ENCODE results near the gene TMEM178B.

DNA sequence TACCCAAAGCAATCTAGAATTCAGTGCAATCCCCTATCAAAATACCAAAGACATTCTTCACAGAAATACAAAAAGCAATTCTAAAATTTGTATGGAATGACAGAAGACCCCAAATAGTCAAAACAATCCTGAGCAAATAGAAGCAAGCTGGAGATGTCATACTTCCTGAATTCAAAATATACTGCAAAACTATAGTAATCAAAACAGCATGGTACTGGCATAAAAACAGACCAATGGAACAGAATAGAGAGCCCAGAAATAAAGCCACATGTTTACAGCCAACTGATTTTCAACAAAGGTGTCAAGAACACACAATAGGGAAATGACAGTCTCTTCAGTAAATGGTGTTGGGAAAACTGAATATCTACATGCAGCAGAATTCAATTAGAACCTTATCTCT is 353.3 kb downstream of the TMEM178B start:
- TF ChIP-seq STAT5A (IDR thresholded peaks at IDR 0.05; ENCODE audit: borderline replicate concordance, low read length) (no peak), ELF1 (tag; IDR thresholded peaks at IDR 0.05) (no peak), PHF8 (IDR thresholded peaks at IDR 0.05; ENCODE audit: borderline replicate concordance, low read length) (no peak), RBM22 (IDR thresholded peaks at IDR 0.05; ENCODE audit: low read depth, low read length, poor library complexity, severe bottlenecking) (no peak), ZNF766 (CRISPR knock-in tag; conservative IDR thresholded peaks at IDR 0.05) (no peak), TBL1XR1 (IDR thresholded peaks at IDR 0.05; ENCODE audit: low read length in 2 of 2) (no peak), SP2 (IDR thresholded peaks at IDR 0.05; ENCODE audit: extremely low read depth, low read depth, low read length, poor library complexity, severe bottlenecking) (no peak), CHCHD3 (CRISPR knock-in tag; IDR thresholded peaks at IDR 0.05) (no peak), TCF7L2 (IDR thresholded peaks at IDR 0.05; ENCODE audit: low read depth, low read length) (no peak)
- TF ChIP-seq, protein P1, sequence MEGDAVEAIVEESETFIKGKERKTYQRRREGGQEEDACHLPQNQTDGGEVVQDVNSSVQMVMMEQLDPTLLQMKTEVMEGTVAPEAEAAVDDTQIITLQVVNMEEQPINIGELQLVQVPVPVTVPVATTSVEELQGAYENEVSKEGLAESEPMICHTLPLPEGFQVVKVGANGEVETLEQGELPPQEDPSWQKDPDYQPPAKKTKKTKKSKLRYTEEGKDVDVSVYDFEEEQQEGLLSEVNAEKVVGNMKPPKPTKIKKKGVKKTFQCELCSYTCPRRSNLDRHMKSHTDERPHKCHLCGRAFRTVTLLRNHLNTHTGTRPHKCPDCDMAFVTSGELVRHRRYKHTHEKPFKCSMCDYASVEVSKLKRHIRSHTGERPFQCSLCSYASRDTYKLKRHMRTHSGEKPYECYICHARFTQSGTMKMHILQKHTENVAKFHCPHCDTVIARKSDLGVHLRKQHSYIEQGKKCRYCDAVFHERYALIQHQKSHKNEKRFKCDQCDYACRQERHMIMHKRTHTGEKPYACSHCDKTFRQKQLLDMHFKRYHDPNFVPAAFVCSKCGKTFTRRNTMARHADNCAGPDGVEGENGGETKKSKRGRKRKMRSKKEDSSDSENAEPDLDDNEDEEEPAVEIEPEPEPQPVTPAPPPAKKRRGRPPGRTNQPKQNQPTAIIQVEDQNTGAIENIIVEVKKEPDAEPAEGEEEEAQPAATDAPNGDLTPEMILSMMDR (IDR thresholded peaks at IDR 0.05 in 2 of 3, conservative IDR thresholded peaks at IDR 0.05 in 1 of 3; ENCODE audit: insufficient read depth in 2 of 3, low read depth in 1 of 3, low read length in 3 of 3), result no peak
- TF ChIP-seq, protein P2, sequence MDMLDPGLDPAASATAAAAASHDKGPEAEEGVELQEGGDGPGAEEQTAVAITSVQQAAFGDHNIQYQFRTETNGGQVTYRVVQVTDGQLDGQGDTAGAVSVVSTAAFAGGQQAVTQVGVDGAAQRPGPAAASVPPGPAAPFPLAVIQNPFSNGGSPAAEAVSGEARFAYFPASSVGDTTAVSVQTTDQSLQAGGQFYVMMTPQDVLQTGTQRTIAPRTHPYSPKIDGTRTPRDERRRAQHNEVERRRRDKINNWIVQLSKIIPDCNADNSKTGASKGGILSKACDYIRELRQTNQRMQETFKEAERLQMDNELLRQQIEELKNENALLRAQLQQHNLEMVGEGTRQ (CRISPR knock-in tag; IDR thresholded peaks at IDR 0.05), result no peak
